HepG2 (cell line): ENCODE results near the gene COMMD7. TPM values are rescaled to one million over a fixed set of nuclear protein-coding genes. Genes with fewer than 3 reads are reported as not detected.

Experiments used
- ATRX ChIP-seq: sonication (generic); formaldehyde crosslinking; IDR thresholded peaks from 2 replicates; pipeline ENCODE4 v1.4.0; 2020; ENCODE audit warnings: missing genetic modification reagents, borderline replicate concordance
- BCL6 ChIP-seq: IDR thresholded peaks from 2 replicates; pipeline ENCODE4 v1.6.1; 2016; ENCODE audit warnings: missing genetic modification reagents, missing compliant biosample characterization
- CHD4 ChIP-seq: fragments of 200-600 bp; sonication (generic); IDR thresholded peaks from 2 replicates; pipeline ENCODE4 v1.7.0; 2017; ENCODE audit warnings: mild to moderate bottlenecking, low read length, borderline replicate concordance
- ELF3 ChIP-seq: IDR thresholded peaks from 2 replicates; pipeline ENCODE4 v1.6.1; 2016; ENCODE audit warnings: missing genetic modification reagents, missing compliant biosample characterization
- GATAD1 ChIP-seq: IDR thresholded peaks from 2 replicates; pipeline ENCODE4 v1.6.1; 2016; ENCODE audit warnings: missing genetic modification reagents, missing compliant biosample characterization
- MXD4 ChIP-seq: IDR thresholded peaks from 2 replicates; pipeline ENCODE4 v1.6.1; 2016; ENCODE audit warnings: mild to moderate bottlenecking, missing biosample characterization, missing genetic modification reagents
- NRL ChIP-seq: sonication (generic); formaldehyde crosslinking; IDR thresholded peaks from 2 replicates; pipeline ENCODE4 v1.5.0; 2020; ENCODE audit warnings: missing genetic modification reagents, mild to moderate bottlenecking, moderate library complexity, borderline replicate concordance
- PAX8 ChIP-seq: sonication (generic); formaldehyde crosslinking; IDR thresholded peaks from 2 replicates; pipeline ENCODE4 v1.8.0; 2022; ENCODE audit warnings: mild to moderate bottlenecking, missing genetic modification reagents, borderline replicate concordance
- SMAD9 ChIP-seq: sonication (generic); formaldehyde crosslinking; IDR thresholded peaks from 2 replicates; pipeline ENCODE4 v1.5.1; 2020; ENCODE audit warnings: mild to moderate bottlenecking, missing genetic modification reagents
- ZBTB8A ChIP-seq: sonication (generic); formaldehyde crosslinking; IDR thresholded peaks from 2 replicates; pipeline ENCODE4 v1.4.0; 2020; ENCODE audit warnings: mild to moderate bottlenecking, low read depth, missing genetic modification reagents, borderline replicate concordance
- ZKSCAN5 ChIP-seq: sonication (generic); formaldehyde crosslinking; IDR thresholded peaks from 2 replicates; pipeline ENCODE4 v1.5.1; 2020; ENCODE audit warnings: mild to moderate bottlenecking, missing genetic modification reagents
- ZNF350 ChIP-seq: sonication (generic); formaldehyde crosslinking; IDR thresholded peaks from 2 replicates; pipeline ENCODE4 v1.4.0; 2020; ENCODE audit warnings: mild to moderate bottlenecking, low read depth, missing genetic modification reagents, borderline replicate concordance
- ZNF678 ChIP-seq: sonication (generic); formaldehyde crosslinking; IDR thresholded peaks from 2 replicates; pipeline ENCODE4 v1.4.0; 2020; ENCODE audit warnings: mild to moderate bottlenecking, missing genetic modification reagents
- ZNF747 ChIP-seq: sonication (generic); formaldehyde crosslinking; IDR thresholded peaks from 2 replicates; pipeline ENCODE4 v1.8.1; 2023; ENCODE audit warnings: missing genetic modification reagents, mild to moderate bottlenecking, borderline replicate concordance
- polyA plus RNA-seq, 8 experiments: library from polyadenylated mRNA; depleted of rRNA in 3 of 8; stranded (reverse) in 7 of 8; unstranded in 1 of 8; fragments of >200 nt; fragmentation: Illumina TruSeq in 4 of 8; extraction: Trizol in 4 of 8; gene quantifications; 2 replicates each; pipeline versions ENCODE4 v1.2.1 to v1.2.3, GENCODE V29; 2011 to 2016; ENCODE audit warnings: low read depth in 4 of 8, missing spikeins in 1 of 8, mixed read lengths in 1 of 8; ENCODE audit not compliant: insufficient read depth in 1 of 8
- total RNA-seq, 5 experiments: library from RNA; depleted of rRNA; stranded (reverse); fragments of >200 nt; fragmentation: Illumina TruSeq; extraction: Trizol; gene quantifications; 2 replicates each; pipeline ENCODE4 v1.2.3, GENCODE V29; 2016; ENCODE audit warnings: low read depth in 1 of 5
- TF ChIP-seq, protein P1 (sequence below): fragments of 450-650 bp; IDR thresholded peaks from 2 replicates; pipeline ENCODE4 v1.6.1; 2017; ENCODE audit warnings: mild to moderate bottlenecking
- TF ChIP-seq, protein P2 (sequence below): sonication (generic); formaldehyde crosslinking; IDR thresholded peaks from 2 replicates; pipeline ENCODE4 v1.5.1; 2020; ENCODE audit warnings: mild to moderate bottlenecking, missing genetic modification reagents, moderate library complexity
- TF ChIP-seq, protein P3 (sequence below): sonication (generic); formaldehyde crosslinking; IDR thresholded peaks from 2 replicates; pipeline ENCODE4 v1.5.1; 2020; ENCODE audit warnings: missing genetic modification reagents, mild to moderate bottlenecking, borderline replicate concordance
- TF ChIP-seq, protein P4 (sequence below): sonication (generic); formaldehyde crosslinking; IDR thresholded peaks from 2 replicates; pipeline ENCODE4 v1.4.0; 2020; ENCODE audit warnings: missing genetic modification reagents, mild to moderate bottlenecking, borderline replicate concordance

Gene COMMD7
- total and polyA plus RNA-seq, 2 of the 13 experiments (the other 11 are each of a cell fraction or from before 2014, with no cell fraction given) = 42.1 to 53.3 TPM

DNA sequence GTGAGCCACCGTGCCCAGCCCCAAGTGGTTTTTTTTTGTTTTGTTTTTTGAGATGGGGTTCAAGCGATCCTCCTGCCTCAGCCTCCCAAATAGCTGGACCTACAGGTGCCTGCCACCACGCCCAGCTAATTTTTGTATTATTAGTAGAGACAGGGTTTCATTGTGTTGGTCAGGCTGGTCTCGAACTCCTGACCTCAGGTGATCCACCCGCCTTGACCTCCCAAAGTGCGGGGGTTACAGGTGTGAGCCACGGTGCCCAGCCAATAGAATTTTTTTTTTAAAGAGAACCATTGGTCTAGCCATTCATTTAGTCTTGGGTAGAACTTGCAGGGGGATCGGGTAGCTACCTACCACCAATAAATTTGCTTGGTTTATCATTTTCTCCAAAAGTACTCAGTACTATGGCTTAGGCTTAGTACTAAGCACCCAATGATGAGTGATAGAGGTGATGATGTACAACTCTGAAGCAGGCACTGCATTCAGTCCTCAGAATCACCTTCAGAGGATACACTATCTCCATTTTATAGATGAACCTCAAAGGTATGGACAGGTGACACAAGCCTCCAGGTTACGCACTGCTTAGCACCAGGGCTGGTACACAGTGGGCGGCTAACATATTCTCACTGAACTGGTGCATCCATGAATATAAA lies 56.6 kb downstream of the COMMD7 start (continued):
- TF ChIP-seq ATRX (CRISPR knock-in tag) (no peak), NRL (CRISPR knock-in tag) (no peak), BCL6 (CRISPR knock-in tag) (no peak), ELF3 (CRISPR knock-in tag) (no peak), ZNF350 (no peak), ZKSCAN5 (CRISPR knock-in tag) (no peak), CHD4 (no peak; the same call in 1 of the 2 replicates), MXD4 (0 out of 2 replicates have a peak, but pooled peaks have one; percentile 1), PAX8 (0 out of 2 replicates have a peak, but pooled peaks have one; percentile 9), ZBTB8A (CRISPR knock-in tag) (no peak), ZNF678 (CRISPR knock-in tag) (no peak), SMAD9 (CRISPR knock-in tag) (no peak), GATAD1 (CRISPR knock-in tag) (no peak), ZNF747 (CRISPR knock-in tag) (peak; percentile 39; the same call in 1 of the 2 replicates)
- TF ChIP-seq, protein P1, sequence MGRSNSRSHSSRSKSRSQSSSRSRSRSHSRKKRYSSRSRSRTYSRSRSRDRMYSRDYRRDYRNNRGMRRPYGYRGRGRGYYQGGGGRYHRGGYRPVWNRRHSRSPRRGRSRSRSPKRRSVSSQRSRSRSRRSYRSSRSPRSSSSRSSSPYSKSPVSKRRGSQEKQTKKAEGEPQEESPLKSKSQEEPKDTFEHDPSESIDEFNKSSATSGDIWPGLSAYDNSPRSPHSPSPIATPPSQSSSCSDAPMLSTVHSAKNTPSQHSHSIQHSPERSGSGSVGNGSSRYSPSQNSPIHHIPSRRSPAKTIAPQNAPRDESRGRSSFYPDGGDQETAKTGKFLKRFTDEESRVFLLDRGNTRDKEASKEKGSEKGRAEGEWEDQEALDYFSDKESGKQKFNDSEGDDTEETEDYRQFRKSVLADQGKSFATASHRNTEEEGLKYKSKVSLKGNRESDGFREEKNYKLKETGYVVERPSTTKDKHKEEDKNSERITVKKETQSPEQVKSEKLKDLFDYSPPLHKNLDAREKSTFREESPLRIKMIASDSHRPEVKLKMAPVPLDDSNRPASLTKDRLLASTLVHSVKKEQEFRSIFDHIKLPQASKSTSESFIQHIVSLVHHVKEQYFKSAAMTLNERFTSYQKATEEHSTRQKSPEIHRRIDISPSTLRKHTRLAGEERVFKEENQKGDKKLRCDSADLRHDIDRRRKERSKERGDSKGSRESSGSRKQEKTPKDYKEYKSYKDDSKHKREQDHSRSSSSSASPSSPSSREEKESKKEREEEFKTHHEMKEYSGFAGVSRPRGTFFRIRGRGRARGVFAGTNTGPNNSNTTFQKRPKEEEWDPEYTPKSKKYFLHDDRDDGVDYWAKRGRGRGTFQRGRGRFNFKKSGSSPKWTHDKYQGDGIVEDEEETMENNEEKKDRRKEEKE = no peak
- TF ChIP-seq, protein P2, sequence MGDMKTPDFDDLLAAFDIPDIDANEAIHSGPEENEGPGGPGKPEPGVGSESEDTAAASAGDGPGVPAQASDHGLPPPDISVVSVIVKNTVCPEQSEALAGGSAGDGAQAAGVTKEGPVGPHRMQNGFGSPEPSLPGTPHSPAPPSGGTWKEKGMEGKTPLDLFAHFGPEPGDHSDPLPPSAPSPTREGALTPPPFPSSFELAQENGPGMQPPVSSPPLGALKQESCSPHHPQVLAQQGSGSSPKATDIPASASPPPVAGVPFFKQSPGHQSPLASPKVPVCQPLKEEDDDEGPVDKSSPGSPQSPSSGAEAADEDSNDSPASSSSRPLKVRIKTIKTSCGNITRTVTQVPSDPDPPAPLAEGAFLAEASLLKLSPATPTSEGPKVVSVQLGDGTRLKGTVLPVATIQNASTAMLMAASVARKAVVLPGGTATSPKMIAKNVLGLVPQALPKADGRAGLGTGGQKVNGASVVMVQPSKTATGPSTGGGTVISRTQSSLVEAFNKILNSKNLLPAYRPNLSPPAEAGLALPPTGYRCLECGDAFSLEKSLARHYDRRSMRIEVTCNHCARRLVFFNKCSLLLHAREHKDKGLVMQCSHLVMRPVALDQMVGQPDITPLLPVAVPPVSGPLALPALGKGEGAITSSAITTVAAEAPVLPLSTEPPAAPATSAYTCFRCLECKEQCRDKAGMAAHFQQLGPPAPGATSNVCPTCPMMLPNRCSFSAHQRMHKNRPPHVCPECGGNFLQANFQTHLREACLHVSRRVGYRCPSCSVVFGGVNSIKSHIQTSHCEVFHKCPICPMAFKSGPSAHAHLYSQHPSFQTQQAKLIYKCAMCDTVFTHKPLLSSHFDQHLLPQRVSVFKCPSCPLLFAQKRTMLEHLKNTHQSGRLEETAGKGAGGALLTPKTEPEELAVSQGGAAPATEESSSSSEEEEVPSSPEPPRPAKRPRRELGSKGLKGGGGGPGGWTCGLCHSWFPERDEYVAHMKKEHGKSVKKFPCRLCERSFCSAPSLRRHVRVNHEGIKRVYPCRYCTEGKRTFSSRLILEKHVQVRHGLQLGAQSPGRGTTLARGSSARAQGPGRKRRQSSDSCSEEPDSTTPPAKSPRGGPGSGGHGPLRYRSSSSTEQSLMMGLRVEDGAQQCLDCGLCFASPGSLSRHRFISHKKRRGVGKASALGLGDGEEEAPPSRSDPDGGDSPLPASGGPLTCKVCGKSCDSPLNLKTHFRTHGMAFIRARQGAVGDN (CRISPR knock-in tag) = no peak
- TF ChIP-seq, protein P3, sequence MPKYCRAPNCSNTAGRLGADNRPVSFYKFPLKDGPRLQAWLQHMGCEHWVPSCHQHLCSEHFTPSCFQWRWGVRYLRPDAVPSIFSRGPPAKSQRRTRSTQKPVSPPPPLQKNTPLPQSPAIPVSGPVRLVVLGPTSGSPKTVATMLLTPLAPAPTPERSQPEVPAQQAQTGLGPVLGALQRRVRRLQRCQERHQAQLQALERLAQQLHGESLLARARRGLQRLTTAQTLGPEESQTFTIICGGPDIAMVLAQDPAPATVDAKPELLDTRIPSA = no peak
- TF ChIP-seq, protein P4, sequence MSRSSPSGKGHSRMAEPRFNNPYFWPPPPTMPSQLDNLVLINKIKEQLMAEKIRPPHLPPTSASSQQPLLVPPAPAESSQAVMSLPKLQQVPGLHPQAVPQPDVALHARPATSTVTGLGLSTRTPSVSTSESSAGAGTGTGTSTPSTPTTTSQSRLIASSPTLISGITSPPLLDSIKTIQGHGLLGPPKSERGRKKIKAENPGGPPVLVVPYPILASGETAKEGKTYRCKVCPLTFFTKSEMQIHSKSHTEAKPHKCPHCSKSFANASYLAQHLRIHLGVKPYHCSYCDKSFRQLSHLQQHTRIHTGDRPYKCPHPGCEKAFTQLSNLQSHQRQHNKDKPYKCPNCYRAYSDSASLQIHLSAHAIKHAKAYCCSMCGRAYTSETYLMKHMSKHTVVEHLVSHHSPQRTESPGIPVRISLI (CRISPR knock-in tag) = no peak
